ENCODE measurements around the gene AOAH.

DNA sequence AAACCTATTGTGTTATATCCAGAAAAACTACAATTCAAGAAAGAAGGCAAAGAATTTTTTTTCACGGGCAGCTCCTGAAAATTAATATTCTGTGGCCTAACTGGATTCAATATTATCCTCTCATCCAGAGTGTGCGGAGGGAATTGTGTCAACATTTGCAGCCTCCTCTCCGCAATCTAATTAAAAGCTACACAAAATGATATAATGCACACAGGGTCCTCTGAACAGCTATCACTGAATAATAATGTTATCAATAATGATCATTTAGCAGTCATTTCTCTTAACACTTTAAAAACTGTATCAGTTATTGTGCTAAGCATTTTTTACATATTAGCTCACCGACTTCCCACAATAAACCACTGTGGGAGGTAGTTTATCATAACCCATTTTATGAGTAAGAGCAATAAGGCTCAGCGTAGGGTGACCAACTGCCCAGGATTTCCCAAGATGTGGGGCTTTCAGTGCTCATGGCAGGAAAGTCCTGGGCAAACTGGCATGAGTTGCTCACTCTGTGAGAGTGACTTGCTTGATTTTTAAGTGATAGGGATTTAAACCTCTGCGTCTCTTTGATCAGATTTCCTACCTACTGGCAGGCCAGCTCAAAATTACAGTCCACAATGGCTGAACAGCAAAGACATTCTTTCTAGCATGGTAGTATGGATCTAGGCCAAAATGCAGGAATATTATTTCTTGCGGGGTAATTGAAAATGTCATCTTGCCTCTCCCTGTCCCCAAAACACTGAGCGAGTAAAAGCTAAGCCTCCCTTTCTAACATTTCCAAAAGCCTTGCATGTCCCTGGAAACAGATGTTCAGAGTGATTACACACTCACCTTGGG is 65.7 kb downstream of the AOAH start:
- TF ChIP-seq, protein P1, sequence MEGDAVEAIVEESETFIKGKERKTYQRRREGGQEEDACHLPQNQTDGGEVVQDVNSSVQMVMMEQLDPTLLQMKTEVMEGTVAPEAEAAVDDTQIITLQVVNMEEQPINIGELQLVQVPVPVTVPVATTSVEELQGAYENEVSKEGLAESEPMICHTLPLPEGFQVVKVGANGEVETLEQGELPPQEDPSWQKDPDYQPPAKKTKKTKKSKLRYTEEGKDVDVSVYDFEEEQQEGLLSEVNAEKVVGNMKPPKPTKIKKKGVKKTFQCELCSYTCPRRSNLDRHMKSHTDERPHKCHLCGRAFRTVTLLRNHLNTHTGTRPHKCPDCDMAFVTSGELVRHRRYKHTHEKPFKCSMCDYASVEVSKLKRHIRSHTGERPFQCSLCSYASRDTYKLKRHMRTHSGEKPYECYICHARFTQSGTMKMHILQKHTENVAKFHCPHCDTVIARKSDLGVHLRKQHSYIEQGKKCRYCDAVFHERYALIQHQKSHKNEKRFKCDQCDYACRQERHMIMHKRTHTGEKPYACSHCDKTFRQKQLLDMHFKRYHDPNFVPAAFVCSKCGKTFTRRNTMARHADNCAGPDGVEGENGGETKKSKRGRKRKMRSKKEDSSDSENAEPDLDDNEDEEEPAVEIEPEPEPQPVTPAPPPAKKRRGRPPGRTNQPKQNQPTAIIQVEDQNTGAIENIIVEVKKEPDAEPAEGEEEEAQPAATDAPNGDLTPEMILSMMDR (IDR thresholded peaks at IDR 0.05) = no peak
- no peak for TF ChIP-seq EZH2 (IDR thresholded peaks at IDR 0.05)

All from neural progenitor cell (in vitro differentiated cells).